Kasumi-1 (cell line): Measurements from ENCODE around the gene USPL1.
A peak's percentile ranks its signal among the peaks of the same experiment; 100 is the strongest.

Experiments used
- DNase-seq, 2 experiments: peaks; one replicate each; lab custom pipeline; 2025; lab: John Stamatoyannopoulos, UW

USPL1 gene

GRCh38 chr13:30697177-30697953 lies 79.6 kb downstream of the USPL1 start:
- DNase-seq = no peak

- DNase-seq = no peak
These were observed 80.3 kb downstream of the USPL1 start for GRCh38 chr13:30697996-30698401.

- no peak for DNase-seq
These were observed 80.8 kb downstream of the USPL1 start for GRCh38 chr13:30698488-30699005.

- DNase-seq = peak; percentile 1 to 5
These were observed 82.6 kb downstream of the USPL1 start for GRCh38 chr13:30700364-30700763.

- no peak for DNase-seq
These were observed 84.3 kb downstream of the USPL1 start for GRCh38 chr13:30702006-30702405.

- no peak for DNase-seq
These were observed 86.9 kb downstream of the USPL1 start for GRCh38 chr13:30704596-30704995.

- no peak for DNase-seq
These were observed 88.0 kb downstream of the USPL1 start for GRCh38 chr13:30705680-30706079.

- DNase-seq = no peak
These were observed 90.8 kb downstream of the USPL1 start for GRCh38 chr13:30708541-30708940.
